SHP77 (cell line): ENCODE measurements around the gene ZNF358.
"Not testable (repeated sequence)": the region's sequence is repeated elsewhere in the genome, so short reads cannot be mapped to it uniquely, and the experiment has no call there.

Experiments used
- DNase-seq, 2 experiments: peaks; one replicate each; lab custom pipeline; 2025; lab: John Stamatoyannopoulos, UW

ZNF358 gene

GRCh38 chr19:7535998-7536695 is 20.2 kb downstream of the ZNF358 start:
- no peak for DNase-seq

- DNase-seq, result not testable (repeated sequence)
Measured at GRCh38 chr19:7538990-7539389, 23.1 kb downstream of the ZNF358 start.

- no peak for DNase-seq
Measured at GRCh38 chr19:7539827-7540425, 24.0 kb downstream of the ZNF358 start.

- DNase-seq, result no peak
Measured at GRCh38 chr19:7540761-7541474, 25.0 kb downstream of the ZNF358 start.

DNA sequence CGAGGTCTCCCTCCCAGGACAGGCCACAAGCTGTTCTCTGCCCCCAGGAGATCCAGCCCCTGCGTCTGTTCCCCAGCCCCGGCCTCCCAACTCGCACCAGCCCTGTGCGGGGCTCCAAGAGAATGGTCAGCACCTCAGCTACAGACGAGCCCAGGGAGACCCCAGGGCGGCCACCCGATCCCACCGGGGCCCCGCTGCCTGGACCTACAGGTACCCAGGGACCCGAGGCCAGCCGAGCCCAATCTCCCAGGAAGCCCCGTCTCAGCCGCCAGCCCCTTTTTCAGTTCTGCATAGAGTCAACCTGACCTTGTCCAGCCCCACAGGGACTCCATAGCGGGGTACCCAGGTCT is 25.5 kb downstream of the ZNF358 start:
- DNase-seq, result no peak

GRCh38 chr19:7541828-7542443 is 26.0 kb downstream of the ZNF358 start:
- DNase-seq, result no peak

- no peak for DNase-seq
Measured at GRCh38 chr19:7542556-7543348, 26.8 kb downstream of the ZNF358 start.

DNA sequence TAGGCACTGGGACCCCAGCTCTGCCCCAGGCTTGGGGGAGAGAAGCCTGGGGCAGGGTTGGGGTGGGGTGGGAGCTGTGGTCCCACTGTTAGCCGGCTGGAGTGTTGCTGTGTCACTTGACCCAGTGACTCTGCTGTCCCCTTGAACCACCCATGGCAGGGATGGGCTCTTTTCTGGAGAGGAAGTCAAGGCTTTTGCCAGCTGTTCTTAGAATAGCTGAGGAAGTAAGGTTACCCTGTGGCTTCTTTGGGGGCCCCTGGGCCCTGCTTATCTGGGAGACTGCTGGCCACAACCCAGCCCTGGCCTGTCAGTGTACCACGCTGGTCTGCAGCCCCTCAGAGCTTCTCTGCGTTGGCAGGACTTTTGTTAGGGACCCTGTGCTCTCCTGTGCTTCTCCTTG is 28.7 kb downstream of the ZNF358 start:
- DNase-seq, result no peak

DNA sequence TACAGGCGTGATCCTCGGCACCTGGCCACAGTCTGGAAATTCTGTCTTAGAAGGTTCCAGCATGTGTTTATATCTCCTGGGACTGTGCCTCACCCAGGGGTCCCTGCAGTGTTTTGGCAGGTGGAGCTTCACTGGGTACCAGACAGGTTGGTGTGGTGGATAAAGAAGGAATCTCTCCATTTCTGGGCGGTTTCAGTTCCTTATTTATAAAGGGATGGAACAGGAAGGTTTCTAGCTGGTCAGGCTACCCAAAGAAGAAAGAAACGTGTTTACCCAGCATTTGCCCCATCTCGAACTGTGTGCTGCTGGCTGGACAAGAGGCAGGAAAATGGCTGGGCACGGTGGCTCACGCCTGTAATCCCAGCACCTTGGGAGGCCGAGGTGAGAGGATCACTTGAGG is 29.4 kb downstream of the ZNF358 start:
- DNase-seq, result no peak

DNA sequence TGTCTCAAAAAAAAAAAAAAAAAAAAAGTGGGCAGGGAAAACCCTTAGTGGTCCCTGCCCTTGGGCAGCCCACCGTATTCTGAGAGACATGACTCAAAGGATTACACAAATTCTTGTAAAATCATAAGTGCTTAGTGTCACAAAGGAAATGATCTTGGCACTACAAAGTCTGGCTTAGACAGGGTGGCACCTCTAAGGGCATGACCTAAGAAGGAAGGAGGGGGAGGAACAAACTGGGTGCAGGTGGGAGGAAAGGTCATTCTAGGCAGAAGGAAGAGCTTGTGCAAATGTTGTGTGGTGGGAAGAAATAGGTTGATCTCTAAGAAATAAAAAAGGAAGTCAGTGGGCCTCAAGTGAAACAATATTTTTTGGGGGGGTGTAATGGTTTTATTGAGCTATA is 30.0 kb downstream of the ZNF358 start:
- no peak for DNase-seq

DNA sequence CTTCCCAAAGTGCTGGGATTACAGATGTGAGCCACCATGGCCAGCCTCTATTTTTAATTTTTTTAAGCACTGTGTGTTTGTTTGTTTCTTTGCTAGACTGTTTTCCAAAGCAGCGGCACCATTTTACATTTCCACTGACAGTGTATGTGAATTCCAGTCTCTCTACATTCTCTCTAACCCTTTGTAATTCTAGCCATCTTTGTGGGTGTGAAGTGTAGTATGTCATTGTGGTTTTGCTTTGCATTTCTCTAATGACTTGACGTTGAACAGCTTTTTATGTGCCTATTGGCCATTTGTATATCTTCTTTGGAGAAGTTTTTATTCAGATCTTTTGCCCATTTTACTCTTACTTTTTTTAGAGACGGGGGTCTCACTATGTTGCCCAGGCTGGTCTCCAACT is 31.3 kb downstream of the ZNF358 start:
- DNase-seq, result no peak

GRCh38 chr19:7549429-7550148 is 33.7 kb downstream of the ZNF358 start:
- DNase-seq, result no peak

DNA sequence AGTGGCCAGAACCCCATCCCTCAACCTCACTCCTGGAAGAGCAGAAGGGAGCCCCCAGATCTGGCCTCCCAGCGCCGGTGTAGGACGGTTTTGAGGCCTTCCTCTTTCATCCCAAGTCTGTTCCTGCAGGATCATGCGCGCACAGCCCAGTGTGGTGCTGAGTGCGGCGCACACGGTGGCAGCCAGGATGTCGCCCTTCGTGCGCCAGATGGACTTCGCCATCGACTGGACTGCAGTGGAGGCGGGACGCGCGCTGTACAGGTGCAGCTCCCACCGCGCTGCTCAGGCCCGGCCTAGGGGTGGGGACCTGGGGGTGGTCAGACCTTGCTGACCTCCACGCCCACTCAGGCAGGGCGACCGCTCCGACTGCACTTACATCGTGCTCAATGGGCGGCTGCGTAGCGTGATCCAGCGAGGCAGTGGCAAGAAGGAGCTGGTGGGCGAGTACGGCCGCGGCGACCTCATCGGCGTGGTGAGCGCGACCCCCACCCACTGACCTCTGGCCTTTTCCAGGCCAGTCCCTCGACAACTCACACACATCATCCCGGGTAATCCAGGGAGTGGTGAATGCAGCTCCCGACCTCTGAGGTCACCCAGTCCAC is 34.4 kb downstream of the ZNF358 start:
- DNase-seq, result no peak

DNA sequence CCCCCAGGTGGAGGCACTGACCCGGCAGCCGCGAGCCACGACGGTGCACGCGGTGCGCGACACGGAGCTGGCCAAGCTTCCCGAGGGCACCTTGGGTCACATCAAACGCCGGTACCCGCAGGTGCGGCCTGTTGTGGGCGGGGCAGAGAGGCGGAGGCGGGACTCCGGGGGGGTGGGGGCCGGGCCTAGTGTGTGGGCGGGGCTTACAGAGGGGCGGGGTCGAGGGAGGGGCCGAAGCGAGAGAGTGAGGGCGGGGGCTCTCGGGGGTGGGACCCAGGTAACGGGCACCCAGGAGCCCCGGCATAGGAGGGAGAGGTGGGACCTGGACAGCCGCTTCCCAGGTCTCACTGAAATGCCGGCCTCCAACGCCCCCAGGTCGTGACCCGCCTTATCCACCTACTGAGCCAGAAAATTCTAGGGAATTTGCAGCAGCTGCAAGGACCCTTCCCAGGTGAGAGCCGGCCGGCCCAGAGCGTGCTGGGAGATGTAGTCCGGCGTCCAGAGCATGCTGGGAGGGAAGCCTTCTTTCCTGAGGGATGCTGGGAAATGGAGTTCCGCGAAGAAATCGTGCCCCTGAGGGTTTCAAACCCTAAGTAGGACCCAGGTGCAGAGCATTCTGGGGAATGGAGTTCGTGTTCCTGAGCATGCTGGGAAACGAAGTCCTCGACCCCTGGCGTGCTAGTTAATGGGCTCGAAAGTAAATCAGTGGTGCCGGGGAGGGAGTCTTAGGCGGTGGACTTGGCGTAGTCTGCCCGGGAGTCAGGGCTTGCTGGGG is 35.3 kb downstream of the ZNF358 start:
- DNase-seq, result peak in 1 of 2 experiments; percentile 24

GRCh38 chr19:7552781-7553180 is 36.9 kb downstream of the ZNF358 start:
- DNase-seq, result no peak

GRCh38 chr19:7554565-7554964 is 38.7 kb downstream of the ZNF358 start:
- no peak for DNase-seq

DNA sequence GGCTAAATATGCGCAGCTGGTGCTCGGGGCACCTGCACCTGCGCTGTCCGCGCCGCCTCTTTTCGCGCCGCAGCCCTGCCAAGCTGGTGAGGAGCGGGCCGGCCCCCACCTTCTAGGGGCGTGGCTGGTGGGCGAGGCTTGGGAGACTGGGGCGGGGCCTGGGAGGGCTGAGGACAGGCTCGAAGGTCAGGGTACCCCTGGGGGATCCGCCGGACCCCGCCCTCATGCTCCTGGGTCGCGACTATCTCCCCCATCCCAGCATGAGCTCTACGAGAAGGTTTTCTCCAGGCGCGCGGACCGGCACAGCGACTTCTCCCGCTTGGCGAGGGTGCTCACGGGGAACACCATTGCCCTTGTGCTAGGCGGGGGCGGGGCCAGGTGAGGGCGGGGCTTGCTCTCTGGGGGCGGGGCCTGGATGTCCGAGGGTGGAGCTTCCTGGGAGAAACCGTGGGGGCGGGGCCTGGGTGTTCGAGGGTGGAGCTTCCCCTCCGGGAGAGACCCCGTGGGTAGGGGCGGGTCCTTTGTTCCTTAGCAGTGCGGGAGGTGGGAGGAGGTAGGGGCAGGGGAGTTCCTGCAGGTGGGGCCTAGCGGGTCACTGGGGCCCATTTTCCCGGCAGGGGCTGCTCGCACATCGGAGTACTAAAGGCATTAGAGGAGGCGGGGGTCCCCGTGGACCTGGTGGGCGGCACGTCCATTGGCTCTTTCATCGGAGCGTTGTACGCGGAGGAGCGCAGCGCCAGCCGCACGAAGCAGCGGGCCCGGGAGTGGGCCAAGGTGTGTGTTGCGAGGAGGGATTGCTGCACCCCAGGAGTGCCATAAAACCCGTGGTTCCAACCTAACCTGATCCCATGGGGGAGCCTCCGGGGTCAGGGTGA is 39.3 kb downstream of the ZNF358 start:
- no peak for DNase-seq

GRCh38 chr19:7556696-7557315 is 40.9 kb downstream of the ZNF358 start:
- no peak for DNase-seq

DNA sequence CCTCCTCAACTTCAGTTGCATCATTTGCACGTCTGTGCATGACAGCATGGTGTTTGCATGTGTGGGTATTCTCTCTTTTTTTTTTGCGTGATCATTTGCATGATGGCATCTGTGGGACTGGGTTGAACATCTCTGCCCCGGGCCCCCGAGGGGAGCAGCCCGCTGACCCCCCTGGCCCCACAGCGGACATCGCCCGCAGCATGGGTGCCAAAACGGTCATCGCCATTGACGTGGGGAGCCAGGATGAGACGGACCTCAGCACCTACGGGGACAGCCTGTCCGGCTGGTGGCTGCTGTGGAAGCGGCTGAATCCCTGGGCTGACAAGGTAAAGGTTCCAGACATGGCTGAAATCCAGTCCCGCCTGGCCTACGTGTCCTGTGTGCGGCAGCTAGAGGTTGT is 42.8 kb downstream of the ZNF358 start:
- DNase-seq, result no peak
